NT2/D1 (cell line): ENCODE data around the gene HECW1.

Experiments
- SUZ12 ChIP-seq: IDR thresholded peaks from 2 replicates; pipeline ENCODE4 v1.6.1; 2011; ENCODE audit not compliant: insufficient read length, insufficient read depth; ENCODE audit errors: extremely low read depth
- YY1 ChIP-seq: IDR thresholded peaks from 2 replicates; pipeline ENCODE4 v1.6.1; 2011; ENCODE audit not compliant: insufficient read length, insufficient read depth
- ZNF274 ChIP-seq: IDR thresholded peaks from 2 replicates; pipeline ENCODE4 v1.6.1; 2011; ENCODE audit warnings: mild to moderate bottlenecking, low read depth, low read length

GRCh38 chr7:43600056-43600455 is 487.6 kb downstream of the HECW1 start:
- TF ChIP-seq YY1: no peak
- no peak for TF ChIP-seq ZNF274
- no peak for TF ChIP-seq SUZ12
